ENCODE results near the gene SIL1.

DNA sequence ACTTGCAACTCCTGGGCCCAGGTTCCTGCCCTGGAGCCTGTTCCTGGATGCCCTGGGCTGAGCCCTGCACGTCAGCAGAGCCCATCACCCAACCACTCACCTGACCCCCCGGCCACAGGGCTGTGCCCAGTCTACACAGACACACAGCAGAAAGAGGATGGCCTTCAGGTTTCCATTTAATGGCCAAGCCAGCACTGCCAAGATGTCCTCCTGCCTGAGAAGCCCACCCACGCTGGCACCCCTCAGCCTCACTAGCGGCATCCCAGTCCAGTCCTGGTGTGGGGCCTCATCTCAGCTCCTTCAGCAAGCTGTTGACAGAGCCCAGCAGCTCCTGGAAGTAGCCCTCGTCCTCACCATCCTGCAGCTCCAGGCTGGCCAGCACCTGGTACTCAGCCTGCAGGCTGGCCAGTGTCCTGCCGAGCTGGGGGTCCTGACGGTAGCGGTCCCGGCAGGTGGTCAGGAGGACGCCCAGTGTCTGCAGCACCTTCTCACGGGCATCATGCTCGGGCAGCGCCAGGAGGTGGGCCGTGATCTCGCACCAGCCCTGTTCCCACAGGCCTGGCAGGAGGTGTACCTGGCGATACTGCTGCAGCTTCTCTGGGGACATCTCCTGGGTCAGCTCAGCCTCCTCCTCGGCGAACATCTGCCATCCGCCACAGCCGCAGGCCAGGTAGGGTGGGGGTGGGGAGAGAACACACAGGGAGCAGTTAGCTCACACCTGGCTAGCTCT lies 251.2 kb downstream of the SIL1 start:
- TF ChIP-seq EZH2 (IDR thresholded peaks at IDR 0.05; ENCODE audit: borderline replicate concordance, low read depth, low read length, poor library complexity, severe bottlenecking) (no peak), CTCF (conservative IDR thresholded peaks at IDR 0.05; ENCODE audit: low read depth, low read length) (no peak)
